H9 (cell line): ENCODE results near the gene SMARCA1. TPM values are rescaled to one million over a fixed set of nuclear protein-coding genes. Genes with fewer than 3 reads are reported as not detected.

Source experiments
- DNase-seq: peaks from one replicate; pipeline ENCODE4 v3.0.0-alpha.2; 2017
- H2AFZ ChIP-seq: one replicate; pipeline ENCODE4 v1.6.1; 2013; ENCODE audit warnings: mild to moderate bottlenecking, low read length, control low read depth, moderate library complexity
- H2AK5ac ChIP-seq: 2 replicates; pipeline ENCODE4 v1.6.1; 2013; ENCODE audit warnings: low read length, control low read depth, mixed read lengths; ENCODE audit not compliant: insufficient read length
- H2BK120ac ChIP-seq: one replicate; pipeline ENCODE4 v1.6.1; 2013; ENCODE audit warnings: low read depth, mild to moderate bottlenecking, low read length, control low read depth, inconsistent platforms; ENCODE audit not compliant: poor library complexity, severe bottlenecking
- H2BK12ac ChIP-seq: 2 replicates; pipeline ENCODE4 v1.6.1; 2013; ENCODE audit warnings: low read length, control low read depth, mixed read lengths, low read depth; ENCODE audit not compliant: insufficient read length
- H2BK15ac ChIP-seq: 2 replicates; pipeline ENCODE4 v1.6.1; 2013; ENCODE audit warnings: low read depth, low read length, control low read depth
- H2BK20ac ChIP-seq: one replicate; pipeline ENCODE4 v1.6.1; 2013; ENCODE audit warnings: low read depth, mild to moderate bottlenecking, low read length, control low read depth, inconsistent platforms; ENCODE audit not compliant: poor library complexity, severe bottlenecking
- H2BK5ac ChIP-seq: 2 replicates; pipeline ENCODE4 v1.6.1; 2013; ENCODE audit warnings: low read length, control low read depth, mixed read lengths; ENCODE audit not compliant: insufficient read length
- H3K14ac ChIP-seq: 2 replicates; pipeline ENCODE4 v1.6.1; 2013; ENCODE audit warnings: low read length, control low read depth; ENCODE audit not compliant: insufficient read depth
- H3K18ac ChIP-seq: 2 replicates; pipeline ENCODE4 v1.6.1; 2013; ENCODE audit warnings: low read depth, mild to moderate bottlenecking, mixed read lengths, low read length, control low read depth; ENCODE audit not compliant: insufficient read length
- H3K23ac ChIP-seq: 2 replicates; pipeline ENCODE4 v1.6.1; 2013; ENCODE audit warnings: low read length, control low read depth, mixed read lengths, low read depth; ENCODE audit not compliant: insufficient read length
- H3K23me2 ChIP-seq: 2 replicates; pipeline ENCODE4 v1.6.1; 2013; ENCODE audit warnings: low read depth, mild to moderate bottlenecking, mixed read lengths, low read length, control low read depth; ENCODE audit not compliant: insufficient read length, poor library complexity, severe bottlenecking
- H3K27ac ChIP-seq: 2 replicates; pipeline ENCODE4 v1.5.1; 2013; ENCODE audit warnings: low read length, control low read depth, mixed read lengths, low read depth; ENCODE audit not compliant: insufficient read length
- H3K27me3 ChIP-seq: 2 replicates; pipeline ENCODE4 v1.6.1; 2013; ENCODE audit warnings: low read length, control low read depth, inconsistent platforms; ENCODE audit not compliant: insufficient read depth
- H3K4ac ChIP-seq: 2 replicates; pipeline ENCODE4 v1.6.1; 2013; ENCODE audit warnings: low read depth, mild to moderate bottlenecking, control low read depth, inconsistent platforms, low read length, moderate library complexity
- H3K4me1 ChIP-seq: 2 replicates; pipeline ENCODE4 v1.6.1; 2013; ENCODE audit warnings: low read length, control low read depth, inconsistent platforms; ENCODE audit not compliant: insufficient read depth
- H3K4me2 ChIP-seq: 2 replicates; pipeline ENCODE4 v1.6.1; 2013; ENCODE audit warnings: low read length, control low read depth, mixed read lengths; ENCODE audit not compliant: insufficient read length, insufficient read depth
- H3K56ac ChIP-seq: 2 replicates; pipeline ENCODE4 v1.6.1; 2013; ENCODE audit warnings: low read depth, mild to moderate bottlenecking, mixed read lengths, low read length, control low read depth; ENCODE audit not compliant: insufficient read length
- H3K79me1 ChIP-seq: 2 replicates; pipeline ENCODE4 v1.6.1; 2013; ENCODE audit warnings: low read depth, mild to moderate bottlenecking, moderate library complexity, low read length, control low read depth, inconsistent platforms; ENCODE audit not compliant: insufficient read depth, poor library complexity, severe bottlenecking
- H3K79me2 ChIP-seq: 2 replicates; pipeline ENCODE4 v1.6.1; 2013; ENCODE audit warnings: low read length, control low read depth, inconsistent platforms; ENCODE audit not compliant: insufficient read depth
- H3K9ac ChIP-seq: 2 replicates; pipeline ENCODE4 v1.6.1; 2013; ENCODE audit warnings: low read length, control low read depth, mixed read lengths; ENCODE audit not compliant: insufficient read length; ENCODE audit errors: extremely low read depth
- H3K9me3 ChIP-seq: one replicate; pipeline ENCODE4 v1.6.1; 2013; ENCODE audit warnings: low read depth, low read length, inconsistent platforms; ENCODE audit not compliant: control insufficient read depth
- H3T11ph ChIP-seq: one replicate; pipeline ENCODE4 v1.6.1; 2013; ENCODE audit warnings: mild to moderate bottlenecking, low read length, control low read depth, inconsistent platforms
- H4K20me1 ChIP-seq: one replicate; pipeline ENCODE4 v1.6.1; 2013; ENCODE audit not compliant: control insufficient read depth, insufficient read length, insufficient read depth
- H4K5ac ChIP-seq: 2 replicates; pipeline ENCODE4 v1.6.1; 2013; ENCODE audit warnings: low read depth, mild to moderate bottlenecking, mixed read lengths, low read length, control low read depth; ENCODE audit not compliant: insufficient read length
- H4K8ac ChIP-seq: replicated peaks from 2 replicates; pipeline ENCODE4 v1.6.1; 2013; ENCODE audit warnings: low read length, control low read depth, mixed read lengths, low read depth; ENCODE audit not compliant: insufficient read length
- H4K91ac ChIP-seq: 2 replicates; pipeline ENCODE4 v1.6.1; 2013; ENCODE audit warnings: low read depth, mild to moderate bottlenecking, moderate library complexity, mixed read lengths, low read length, control low read depth; ENCODE audit not compliant: insufficient read length
- H3K27ac Mint-ChIP-seq, 3 experiments: 2 replicates in 2 of 3; 3 replicates in 1 of 3; pipeline ENCODE4 v1.8.0; 2020 to 2021; ENCODE audit warnings: mixed read lengths in 3 of 3, mild to moderate bottlenecking in 1 of 3, moderate library complexity in 1 of 3
- H3K27me3 Mint-ChIP-seq: 2 replicates; pipeline ENCODE4 v1.8.0; 2021; ENCODE audit warnings: low read depth, mild to moderate bottlenecking, moderate library complexity, mixed read lengths
- H3K36me3 Mint-ChIP-seq, 3 experiments: 2 replicates in 2 of 3; 3 replicates in 1 of 3; pipeline ENCODE4 v1.8.0; 2020 to 2021; ENCODE audit warnings: low read depth in 3 of 3, mixed read lengths in 3 of 3; ENCODE audit not compliant: insufficient read depth in 1 of 3
- H3K4me1 Mint-ChIP-seq, 2 experiments: 2 replicates each; pipeline ENCODE4 v1.8.0; 2020; ENCODE audit warnings: mixed read lengths in 2 of 2
- H3K4me3 Mint-ChIP-seq, 2 experiments: 2 replicates in 1 of 2; 3 replicates in 1 of 2; pipeline ENCODE4 v1.8.0; 2020 to 2021; ENCODE audit warnings: mild to moderate bottlenecking in 2 of 2, mixed read lengths in 2 of 2, moderate library complexity in 1 of 2
- H3K9me3 Mint-ChIP-seq, 2 experiments: 2 replicates in 1 of 2; 3 replicates in 1 of 2; pipeline ENCODE4 v1.8.0; 2020; ENCODE audit warnings: mild to moderate bottlenecking in 2 of 2, mixed read lengths in 2 of 2, moderate library complexity in 1 of 2
- CTCF ChIP-seq: fragments of 200-600 bp; sonication (generic); conservative IDR thresholded peaks from 3 replicates; pipeline ENCODE4 v1.8.0; 2021; ENCODE audit warnings: antibody characterized with exemption, mild to moderate bottlenecking
- WGBS: extraction: QIAGEN DNeasy Blood & Tissue Kit; methylation state at CpG from one replicate; pipeline ENCODE4 v1.1.7; 2013; ENCODE audit warnings: missing lambda C conversion rate, low lambda C conversion rate, mixed read lengths; ENCODE audit not compliant: insufficient read length; ENCODE audit errors: extremely low coverage; 5-methylcytosine and 5-hydroxymethylcytosine counted together
- total RNA-seq: library from RNA; stranded (reverse); gene quantifications from 2 replicates; pipeline ENCODE4 v1.2.1, GENCODE V29; 2021

Gene SMARCA1
- total RNA-seq, 1 experiment from 2014 or later = 105 TPM

GRCh38 chrX:129561453-129561852 is 38.2 kb upstream of the SMARCA1 start:
- no peak overlapping the region for H3K4ac ChIP-seq
- no peaks in the 10 kb centered on the region for H3K23me2 ChIP-seq
- H2BK12ac ChIP-seq = no peak overlapping the region
- Mint-ChIP-seq H3K4me1 (peaks cover 10 to 12% of the 10 kb centered on the region in 2 experiments), H3K27me3 (no peaks in the 10 kb centered on the region), H3K27ac (no peak overlapping the region), H3K36me3 (peaks cover 34 to 80% (median 73%) of the 10 kb centered on the region in 3 experiments), H3K4me3 (no peak overlapping the region), H3K9me3 (no peaks in the 10 kb centered on the region; a peak in 1 of 5 replicates)
- no peaks in the 10 kb centered on the region for H3K27me3 ChIP-seq
- H2BK5ac ChIP-seq = no peak overlapping the region
- H3K27ac ChIP-seq = no peak overlapping the region
- no peak overlapping the region for H3K4me2 ChIP-seq
- no peak overlapping the region for H2BK20ac ChIP-seq
- no peak overlapping the region for H3K23ac ChIP-seq
- H3K56ac ChIP-seq = no peak overlapping the region
- no peak overlapping the region for H4K91ac ChIP-seq
- H3K9me3 ChIP-seq = no peaks in the 10 kb centered on the region
- H2BK15ac ChIP-seq = no peak overlapping the region
- DNase-seq = no peak
- no peaks in the 10 kb centered on the region for H4K20me1 ChIP-seq
- no peaks in the 10 kb centered on the region for H3K79me1 ChIP-seq
- H3K14ac ChIP-seq = no peak overlapping the region
- no peaks in the 10 kb centered on the region for H3K4me1 ChIP-seq
- H3K9ac ChIP-seq = no peak overlapping the region
- H4K8ac ChIP-seq = no peak overlapping the region
- H2BK120ac ChIP-seq = no peak overlapping the region
- no peak overlapping the region for H2AK5ac ChIP-seq
- H2AFZ ChIP-seq = no peak overlapping the region
- H3K79me2 ChIP-seq = no peaks in the 10 kb centered on the region
- H4K5ac ChIP-seq = no peak overlapping the region
- H3T11ph ChIP-seq = no peak overlapping the region
- no CpG with 5 or more reads among the region's 3 CpGs for WGBS
- no peak for TF ChIP-seq CTCF
- no peak overlapping the region for H3K18ac ChIP-seq
